Right ventricle myocardium inferior (tissue), 1 donor: Measurements from ENCODE around the gene COPS9. TPM values are rescaled to one million over a fixed set of nuclear protein-coding genes. Genes with fewer than 3 reads are reported as not detected.

Experiments used
- ATAC-seq: fragments of 200-7000 bp; cut with Tn5 transposase; one replicate; pipeline ENCODE4 v1.9.1; 2020; ENCODE audit warnings: mild to moderate bottlenecking, moderate library complexity
- DNase-seq: peaks from one replicate; pipeline ENCODE4 v3.0.0; 2021; ENCODE audit errors: missing footprints
- intact Hi-C: fragments of 100-400 bp; cut with DNase I; formaldehyde crosslinking; loops from one replicate; pipeline ENCODE4 v1.11.0; 2022
- total RNA-seq: library from RNA; stranded (reverse); fragmentation: NEBNext Ultra II Directional; extraction: Animal tissue kit (Norgen Biotek cat#: 25700); gene quantifications from one replicate; pipeline ENCODE4 v1.2.1, GENCODE V29; 2021
- donor health status: DM: no; HTN: yes; CAD: no; lungs with severe emphysema.

The COPS9 gene
- total RNA-seq, 1 donor from 2014 or later, result 220 TPM

- intact Hi-C loops, result no loop called here
- ATAC-seq (no peak), DNase-seq (no peak)
Measured at GRCh38 chr2:240167588-240167880, 31.4 kb upstream of the COPS9 start.

GRCh38 chr2:240166761-240167587 lies 30.9 kb upstream of the COPS9 start:
- DNase-seq (no peak), ATAC-seq (no peak)

GRCh38 chr2:240166191-240166590 lies 30.1 kb upstream of the COPS9 start:
- ATAC-seq, result no peak
- intact Hi-C loops, result no loop called here
- DNase-seq, result no peak

More at GRCh38 chr2:240166761-240167587, 30.9 kb upstream of the COPS9 start:
- intact Hi-C loops, result no loop called here

- DNase-seq (no peak), ATAC-seq (no peak)
- intact Hi-C loops, result no loop called here
Measured at GRCh38 chr2:240165661-240166060, 29.6 kb upstream of the COPS9 start.

- ATAC-seq, result no peak
- no peak for DNase-seq
- intact Hi-C loops, result no loop called here
Measured at GRCh38 chr2:240165034-240165433, 28.9 kb upstream of the COPS9 start.

GRCh38 chr2:240164586-240164985 lies 28.5 kb upstream of the COPS9 start:
- no peak for ATAC-seq
- intact Hi-C loops, result no loop called here
- no peak for DNase-seq

- no peak for DNase-seq
- ATAC-seq, result no peak
- intact Hi-C loops, result no loop called here
Measured at GRCh38 chr2:240163844-240164574, 27.9 kb upstream of the COPS9 start.

- no peak for ATAC-seq
- intact Hi-C loops, result no loop called here
- DNase-seq, result no peak
Measured at GRCh38 chr2:240162939-240163714, 27.0 kb upstream of the COPS9 start.

GRCh38 chr2:240162531-240162930 lies 26.4 kb upstream of the COPS9 start:
- no peak for ATAC-seq
- intact Hi-C loops, result no loop called here
- DNase-seq, result no peak

GRCh38 chr2:240162032-240162431 lies 25.9 kb upstream of the COPS9 start:
- ATAC-seq, result no peak
- intact Hi-C loops, result no loop called here
- no peak for DNase-seq

GRCh38 chr2:240161087-240161750 lies 25.1 kb upstream of the COPS9 start:
- intact Hi-C loops, result no loop called here
- DNase-seq (no peak), ATAC-seq (no peak)

GRCh38 chr2:240160291-240161086 lies 24.4 kb upstream of the COPS9 start:
- DNase-seq (no peak), ATAC-seq (no peak)
- intact Hi-C loops, result no loop called here

GRCh38 chr2:240159251-240159839 lies 23.2 kb upstream of the COPS9 start:
- DNase-seq (no peak), ATAC-seq (no peak)
- intact Hi-C loops, result no loop called here

- ATAC-seq (no peak), DNase-seq (no peak)
- intact Hi-C loops, result no loop called here
Measured at GRCh38 chr2:240157147-240157470, 21.0 kb upstream of the COPS9 start.

- ATAC-seq (no peak), DNase-seq (no peak)
- intact Hi-C loops, result no loop called here
Measured at GRCh38 chr2:240156435-240157146, 20.5 kb upstream of the COPS9 start.

GRCh38 chr2:240155745-240156390 lies 19.8 kb upstream of the COPS9 start:
- DNase-seq (no peak), ATAC-seq (no peak)
- intact Hi-C loops, result no loop called here

- DNase-seq, result no peak
- intact Hi-C loops, result no loop called here
- no peak for ATAC-seq
Measured at GRCh38 chr2:240155048-240155744, 19.1 kb upstream of the COPS9 start.
